GM21447 (cell line): ENCODE data around the gene STUB1.

Experiments
- ATAC-seq: cut with Tn5 transposase; IDR thresholded peaks from one replicate; pipeline ENCODE4 v1.9.1; 2021; ENCODE audit not compliant: unreplicated experiment

STUB1 gene

DNA sequence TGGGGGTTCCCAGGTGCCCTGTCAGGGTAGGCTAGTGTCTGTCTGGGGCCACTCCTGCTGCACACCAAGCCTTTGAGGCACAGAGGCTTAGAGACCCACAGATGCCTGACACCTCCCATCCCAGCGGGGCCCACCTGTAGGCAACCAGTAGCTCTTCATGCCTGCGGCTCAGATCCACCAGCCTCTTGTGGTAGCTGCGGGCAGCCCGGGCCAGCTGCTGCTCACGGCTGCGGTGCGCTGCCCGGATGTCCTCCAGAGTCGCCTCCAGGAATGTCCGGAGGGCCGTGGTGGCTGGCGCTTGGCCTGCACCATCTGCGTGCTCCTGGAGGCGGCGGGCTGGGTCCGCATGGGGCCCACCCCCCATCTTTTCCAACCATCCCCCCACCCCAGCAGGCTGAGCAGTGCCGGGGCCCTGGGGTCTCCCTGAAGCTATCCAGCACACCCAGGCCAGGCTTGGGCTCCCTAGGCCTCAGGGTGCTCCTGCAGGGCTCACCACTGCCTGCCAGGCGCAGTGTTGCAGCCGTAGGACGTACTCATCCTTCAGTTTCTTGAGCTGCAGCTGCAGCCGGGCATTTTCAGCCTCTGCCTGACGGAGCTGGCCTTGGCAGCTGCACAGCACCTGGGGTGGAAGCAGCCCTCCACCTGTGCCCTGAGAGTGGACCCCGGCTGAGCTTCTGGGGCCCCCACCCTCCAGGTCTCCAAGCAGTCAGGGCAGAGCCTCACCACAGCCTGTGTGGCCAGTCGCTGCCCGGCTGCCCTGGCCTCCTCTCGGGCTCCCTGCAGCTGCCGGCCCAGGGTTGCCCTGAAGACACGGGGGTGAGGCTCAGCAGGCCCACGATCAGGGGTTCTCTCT is 44.2 kb downstream of the STUB1 start:
- ATAC-seq: no peak

DNA sequence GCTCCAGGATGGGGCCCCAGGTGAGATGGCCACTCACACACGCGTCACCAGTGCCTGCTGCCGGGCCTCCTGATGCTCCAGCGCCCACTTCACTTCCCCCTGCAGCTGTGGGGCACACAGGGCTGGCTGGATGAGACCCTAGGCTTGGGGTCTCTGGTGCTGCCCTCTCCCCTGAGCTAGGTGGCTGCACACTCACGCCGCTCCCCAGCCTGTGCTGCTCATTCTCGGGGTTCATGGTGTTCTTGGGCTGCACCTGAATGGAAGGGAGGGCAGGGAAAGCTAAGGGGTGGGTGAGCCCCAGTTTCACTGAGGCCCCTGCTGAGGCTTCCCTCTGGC is 44.8 kb downstream of the STUB1 start:
- ATAC-seq: no peak

DNA sequence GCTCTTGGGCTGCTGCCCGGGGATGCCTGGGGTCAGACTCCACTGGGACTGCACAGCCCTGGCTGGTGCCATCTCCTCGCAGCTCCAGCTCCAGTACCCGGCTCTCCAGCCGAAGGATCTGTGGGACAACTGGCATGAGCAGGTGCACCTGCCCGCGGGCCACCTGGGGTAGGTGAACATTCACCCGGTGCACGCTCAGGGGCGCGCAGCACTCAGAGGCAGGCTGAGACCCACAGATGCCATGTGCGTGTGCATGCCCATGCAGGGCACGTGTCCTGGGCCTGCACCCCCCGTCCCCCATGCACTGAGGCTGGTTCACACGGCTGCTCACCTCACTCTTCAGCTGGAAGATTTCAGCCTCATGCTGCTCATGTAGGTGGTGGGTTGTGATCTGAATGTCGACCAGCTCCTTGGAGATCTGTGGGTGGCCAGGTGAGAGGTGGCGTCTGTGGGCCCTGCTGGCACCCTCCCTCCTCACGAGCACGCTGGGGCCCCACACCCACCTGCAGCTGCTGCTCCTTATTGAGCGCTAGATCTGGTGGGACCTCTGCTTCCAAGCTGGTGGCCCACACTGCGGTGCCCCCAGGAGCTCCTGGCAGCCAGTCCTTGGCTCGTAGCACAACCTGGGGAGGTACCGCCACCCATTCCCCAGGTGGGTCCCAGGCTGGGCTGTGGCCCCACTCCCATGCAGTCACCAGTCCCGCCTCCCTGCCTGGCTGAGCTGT is 45.4 kb downstream of the STUB1 start:
- ATAC-seq: no peak

DNA sequence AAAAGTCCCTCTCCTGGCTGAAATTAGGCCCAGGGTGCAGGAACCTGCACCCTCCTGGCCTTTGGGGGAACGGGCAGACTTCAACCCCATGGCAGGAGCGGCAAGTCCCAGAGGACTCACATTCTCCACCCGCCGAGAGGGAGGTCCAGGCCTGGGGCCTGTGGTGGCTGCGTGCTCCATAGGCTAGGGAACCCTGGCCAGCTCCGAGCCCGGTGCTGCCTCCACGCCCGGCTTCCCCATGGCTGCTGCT is 45.9 kb downstream of the STUB1 start:
- ATAC-seq: no peak

DNA sequence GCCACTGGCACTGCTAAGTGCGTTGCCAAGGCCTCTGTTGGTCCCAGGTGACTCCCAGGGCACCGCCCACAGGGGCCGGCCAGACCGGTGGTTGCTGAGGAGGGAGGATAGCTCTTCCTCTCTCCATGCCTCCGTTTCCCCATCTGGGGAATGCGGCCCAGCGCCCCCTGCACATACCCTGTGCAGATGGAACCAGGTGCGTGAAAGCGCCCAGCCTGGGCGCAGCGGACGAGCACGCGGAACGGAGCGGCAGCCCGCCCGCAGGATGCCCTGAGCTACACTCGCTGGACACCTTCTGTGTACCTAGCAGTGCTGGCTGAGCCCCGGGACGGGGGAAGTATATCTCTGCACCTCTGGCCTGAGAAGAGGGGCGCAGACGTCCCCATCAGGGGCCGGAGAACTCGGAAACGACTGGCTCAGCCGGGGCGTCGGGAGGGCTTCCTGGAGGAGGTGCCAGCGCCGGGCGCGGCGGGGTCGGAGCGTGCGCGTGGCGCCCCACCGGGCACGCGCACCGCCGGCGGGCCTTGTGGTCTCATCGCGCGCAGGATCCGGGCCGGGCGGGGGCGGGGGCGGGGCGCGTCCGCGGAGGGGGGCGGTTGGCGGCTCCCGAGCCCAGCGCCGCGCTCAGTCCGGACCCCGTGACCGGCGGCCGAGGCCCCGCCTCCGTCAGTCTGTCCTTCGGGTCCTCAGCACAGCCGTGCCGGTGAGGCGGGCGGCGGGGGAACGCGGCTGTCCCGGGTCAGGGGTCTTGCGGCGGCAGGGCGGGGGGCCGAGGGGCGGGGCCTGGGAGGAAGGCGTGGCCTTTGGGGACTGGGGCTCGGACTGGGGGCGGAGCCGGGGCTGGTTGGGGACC is 46.5 kb downstream of the STUB1 start, which contains the start of the genes CCDC78 and HAGHL:
Gene CCDC78 (minus strand): TSS at position 6 of the 853 bp plus-strand sequence. CDS start 76 bp downstream, outside the sequence.
Gene HAGHL (plus strand): TSS at position 669 of the 853 bp plus-strand sequence. CDS start 404 bp downstream, outside the sequence.
- no peak for ATAC-seq

DNA sequence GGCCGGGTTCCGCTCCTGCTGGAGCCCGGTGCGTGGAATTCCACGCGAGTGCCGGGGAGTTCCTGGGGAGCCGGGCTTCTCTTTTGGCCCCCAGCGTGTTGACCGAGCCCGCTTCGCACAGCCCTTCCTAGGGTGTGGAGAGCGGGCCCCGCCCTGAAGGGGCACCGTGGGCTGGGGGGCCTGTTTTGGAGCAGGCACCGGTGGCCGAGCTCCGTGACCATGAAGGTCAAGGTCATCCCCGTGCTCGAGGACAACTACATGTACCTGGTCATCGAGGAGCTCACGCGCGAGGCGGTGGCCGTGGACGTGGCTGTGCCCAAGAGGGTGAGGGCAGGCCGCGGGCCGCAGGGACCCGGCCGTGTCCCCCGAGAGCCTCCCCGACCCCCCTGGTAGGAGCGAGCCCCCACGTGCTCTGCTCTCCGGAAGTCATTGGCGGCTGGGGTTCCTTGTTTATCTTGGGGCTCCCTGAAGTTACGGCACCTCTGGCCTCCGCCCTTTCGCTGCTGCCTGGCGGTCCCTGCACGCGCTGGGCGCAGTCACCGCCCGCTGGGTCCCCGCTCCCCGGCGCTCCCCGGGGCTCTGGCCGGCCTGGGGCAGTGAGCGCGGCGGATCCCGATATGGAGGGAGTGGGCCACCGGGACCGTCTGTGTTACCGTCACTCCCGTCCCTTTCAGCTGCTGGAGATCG is 47.2 kb downstream of the STUB1 start:
- no peak for ATAC-seq

DNA sequence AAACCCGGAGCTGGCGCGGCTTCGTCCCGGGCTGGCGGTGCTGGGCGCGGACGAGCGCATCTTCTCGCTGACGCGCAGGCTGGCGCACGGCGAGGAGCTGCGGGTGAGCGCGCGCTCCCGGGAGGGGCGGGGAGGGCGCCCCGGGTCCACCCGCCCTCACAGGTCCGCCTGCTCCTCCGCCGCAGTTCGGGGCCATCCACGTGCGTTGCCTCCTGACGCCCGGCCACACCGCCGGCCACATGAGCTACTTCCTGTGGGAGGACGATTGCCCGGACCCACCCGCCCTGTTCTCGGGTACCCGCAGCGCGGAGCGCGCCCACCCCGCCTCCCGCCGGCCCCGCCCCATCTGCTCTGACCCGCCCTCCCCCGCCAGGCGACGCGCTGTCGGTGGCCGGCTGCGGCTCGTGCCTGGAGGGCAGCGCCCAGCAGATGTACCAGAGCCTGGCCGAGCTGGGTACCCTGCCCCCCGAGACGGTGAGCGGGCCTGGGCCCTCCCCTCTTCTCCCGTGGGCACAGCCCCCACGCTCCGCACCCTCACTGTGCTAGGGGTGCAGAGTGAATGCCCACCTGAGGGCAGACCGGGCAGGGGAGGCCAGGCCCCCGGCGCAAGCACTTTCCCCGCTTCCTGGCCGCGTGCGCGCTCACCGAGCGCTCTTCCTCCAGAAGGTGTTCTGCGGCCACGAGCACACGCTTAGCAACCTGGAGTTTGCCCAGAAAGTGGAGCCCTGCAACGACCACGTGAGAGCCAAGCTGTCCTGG is 48.1 kb downstream of the STUB1 start:
- peak; percentile 36 for ATAC-seq

DNA sequence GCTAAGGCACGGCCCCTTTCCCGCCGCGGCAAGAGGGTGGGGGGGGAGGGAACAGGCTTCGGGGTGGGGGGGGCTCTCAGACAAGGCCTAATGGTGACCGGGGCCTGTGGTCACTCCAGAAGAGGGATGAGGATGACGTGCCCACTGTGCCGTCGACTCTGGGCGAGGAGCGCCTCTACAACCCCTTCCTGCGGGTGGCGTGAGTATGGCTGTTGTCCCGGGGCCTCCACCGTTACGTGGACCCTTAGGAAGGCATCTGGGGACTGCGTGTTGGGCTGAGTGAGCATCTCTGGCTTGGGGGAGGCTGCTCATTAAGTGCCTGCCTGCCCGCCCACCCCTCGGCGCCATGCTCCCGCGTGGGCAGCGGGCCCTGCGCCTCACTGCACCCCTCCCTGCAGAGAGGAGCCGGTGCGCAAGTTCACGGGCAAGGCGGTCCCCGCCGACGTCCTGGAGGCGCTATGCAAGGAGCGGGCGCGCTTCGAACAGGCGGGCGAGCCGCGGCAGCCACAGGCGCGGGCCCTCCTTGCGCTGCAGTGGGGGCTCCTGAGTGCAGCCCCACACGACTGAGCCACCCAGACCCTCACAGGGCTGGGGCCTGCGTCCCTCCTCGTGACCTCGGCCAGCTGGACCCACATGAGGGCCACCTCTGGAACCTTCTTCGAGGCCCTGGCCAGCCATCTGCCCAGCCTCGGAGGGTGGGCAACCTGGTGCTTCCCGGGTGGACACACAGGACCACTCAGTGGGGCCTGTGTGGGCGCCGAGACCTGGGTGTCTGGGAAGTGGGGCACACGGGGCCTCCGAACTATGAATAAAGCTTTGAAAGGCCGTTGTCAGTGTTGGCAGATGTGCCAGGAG is 48.9 kb downstream of the STUB1 start:
- no peak for ATAC-seq

DNA sequence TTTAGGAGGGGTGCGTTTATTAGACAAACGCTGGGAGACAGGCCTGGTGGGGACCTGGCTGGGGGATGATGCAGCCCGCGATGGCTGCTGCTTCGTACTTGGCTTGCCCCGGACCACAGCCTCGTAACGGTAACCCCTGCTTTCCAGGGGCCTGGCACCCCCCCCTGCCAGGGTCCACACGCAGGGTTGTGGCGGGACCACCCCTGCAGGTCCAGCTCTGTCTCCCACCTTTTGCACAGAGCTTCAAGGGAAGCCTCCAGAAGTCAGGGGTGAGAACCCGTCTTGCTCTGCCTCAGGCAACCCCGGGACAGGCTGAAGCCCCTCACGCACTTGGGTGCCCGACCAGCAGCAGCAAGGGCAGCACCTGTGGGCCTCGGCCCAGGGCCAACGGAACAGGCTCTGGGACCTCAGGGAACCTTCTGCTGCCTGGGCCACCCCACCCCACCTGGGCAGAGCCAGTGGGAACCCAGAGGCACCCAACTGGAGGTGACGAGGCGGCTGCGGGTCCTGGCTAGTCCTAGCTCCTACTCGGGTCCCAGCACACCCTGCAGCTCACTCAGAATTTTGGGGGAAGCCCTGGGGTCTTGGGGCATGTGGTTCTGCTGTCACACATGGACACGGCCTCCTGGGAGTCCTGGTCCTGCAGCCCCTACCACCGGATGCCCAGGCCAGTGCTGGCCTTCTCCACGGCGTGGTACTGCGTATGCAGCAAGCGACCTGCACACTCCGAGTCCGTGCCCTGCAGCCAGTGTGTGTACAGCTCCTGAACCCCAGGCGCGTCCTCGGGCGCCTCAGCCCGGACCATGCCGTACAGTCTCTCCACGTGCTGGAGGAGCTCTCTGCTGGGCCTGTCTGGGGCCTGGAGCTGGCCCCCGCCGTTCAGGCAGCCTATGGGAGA is 49.8 kb downstream of the STUB1 start:
- no peak for ATAC-seq

DNA sequence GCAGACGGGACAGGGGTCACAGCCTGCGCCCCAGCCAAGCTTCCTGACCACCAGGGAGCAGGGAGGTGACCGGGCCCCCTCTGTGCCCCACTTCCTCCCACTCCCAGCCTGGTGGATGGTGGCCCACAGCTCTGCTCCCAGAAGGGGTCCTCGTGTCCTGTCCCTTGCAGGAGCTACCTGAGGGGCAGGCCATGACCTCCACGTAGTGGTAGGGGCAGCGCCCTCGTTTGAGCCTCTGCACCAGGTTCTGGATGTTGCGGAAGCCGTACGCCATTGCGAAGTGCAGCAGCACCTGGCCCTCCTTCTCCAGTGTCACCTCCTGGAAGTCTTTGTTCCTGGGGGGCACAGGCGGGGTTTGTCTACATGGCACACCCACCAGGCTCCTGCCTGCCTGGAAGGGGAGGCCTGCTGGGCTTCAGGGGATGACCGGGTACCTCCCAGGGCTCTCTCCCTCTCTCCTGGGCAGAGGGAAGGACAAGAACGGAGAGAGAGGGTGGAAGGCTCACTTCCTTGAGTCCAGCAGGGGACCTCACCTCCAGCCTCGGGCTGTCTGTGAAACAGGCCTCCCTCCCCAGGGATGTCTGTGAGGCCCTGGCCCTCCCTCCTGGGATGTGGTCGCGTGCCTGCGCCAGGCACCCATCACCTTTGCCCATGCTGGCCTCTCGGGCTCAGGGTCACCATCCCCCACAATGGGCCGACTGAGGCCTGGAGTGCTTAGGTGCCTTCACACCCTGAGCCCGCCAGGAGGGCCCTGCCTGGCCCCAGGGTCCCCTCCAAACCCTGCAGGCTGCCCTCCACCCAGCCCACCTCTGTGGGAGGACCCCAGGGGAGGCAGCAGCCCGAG is 50.7 kb downstream of the STUB1 start:
- no peak for ATAC-seq

DNA sequence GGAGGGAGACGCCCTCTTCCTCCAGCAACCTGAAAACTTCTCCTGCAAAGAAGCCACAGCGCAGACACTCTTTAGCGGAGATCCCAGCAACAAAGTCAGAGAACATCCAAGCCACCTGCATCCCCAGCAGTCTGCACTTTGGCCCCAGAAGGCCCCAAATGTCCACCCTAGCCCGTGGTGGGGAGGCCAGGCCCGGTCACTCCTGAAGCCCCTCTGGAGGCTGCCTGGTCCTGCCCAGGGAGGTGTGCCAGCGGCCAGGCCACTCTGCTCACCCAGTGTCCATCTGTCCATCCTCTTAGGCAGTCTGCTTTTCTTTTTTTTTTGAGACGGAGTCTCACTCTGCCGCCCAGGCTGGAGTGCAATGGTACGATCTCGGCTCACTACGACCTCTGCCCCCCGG is 52.1 kb downstream of the STUB1 start:
- no peak for ATAC-seq
